Measurements from ENCODE around the gene MT1H.

MT1H gene

DNA sequence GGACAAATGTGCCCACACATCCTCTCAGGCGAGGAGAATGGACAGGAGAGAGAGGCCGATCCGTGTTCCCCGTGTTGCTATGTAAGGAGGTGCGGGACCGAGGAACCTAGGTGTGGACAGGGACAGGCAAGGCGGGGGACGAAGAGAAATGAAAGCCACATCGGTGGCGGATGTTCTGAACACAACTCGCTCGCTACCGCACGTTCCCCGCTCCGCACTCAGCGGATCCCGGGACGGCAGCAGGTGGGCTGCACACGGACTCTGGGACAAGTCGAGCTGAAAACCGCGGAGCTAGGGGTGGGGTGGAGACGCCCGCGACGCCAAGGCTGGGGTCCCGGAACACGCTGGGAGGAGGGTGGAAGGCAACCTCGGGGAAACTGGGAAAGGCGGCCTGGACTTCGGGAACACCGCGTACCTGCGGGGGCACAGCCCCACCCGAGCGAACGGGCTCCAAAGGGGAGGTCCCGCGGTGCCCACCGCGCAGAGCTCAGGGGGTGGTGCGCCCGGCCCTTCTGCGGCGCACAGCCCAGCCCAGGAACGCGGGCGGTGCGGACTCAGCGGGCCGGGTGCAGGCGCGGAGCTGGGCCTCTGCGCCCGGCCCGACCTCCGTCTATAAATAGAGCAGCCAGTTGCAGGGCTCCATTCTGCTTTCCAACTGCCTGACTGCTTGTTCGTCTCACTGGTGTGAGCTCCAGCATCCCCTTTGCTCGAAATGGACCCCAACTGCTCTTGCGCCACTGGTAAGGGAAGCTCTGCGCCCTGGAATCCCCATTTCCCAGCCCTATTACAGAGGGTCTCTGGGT, 44.3 kb upstream of the MT1H start, which contains the start of gene MT1E:
Gene MT1E, plus strand, starts transcription at position 642 of the 803 bp plus-strand sequence. Its CDS starts 71 bp downstream, at position 713.
- no peak within 1 kb of the TSS for H2AK5ac ChIP-seq (ENCODE audit: low read length)
- H2BK5ac ChIP-seq (ENCODE audit: low read length): no peak within 1 kb of the TSS
- no peaks in the 10 kb centered on the region for H3K36me3 ChIP-seq (ENCODE audit: control insufficient read depth, insufficient read depth, low read length)
- H3K27ac ChIP-seq (ENCODE audit: low read depth, low read length): no peak within 1 kb of the TSS
- H3K79me2 ChIP-seq (ENCODE audit: control insufficient read depth, insufficient read depth, low read length): no peaks in the 10 kb centered on the region
- no peaks in the 10 kb centered on the region for H3K79me1 ChIP-seq (ENCODE audit: low read length)
- H4K8ac ChIP-seq (ENCODE audit: low read depth, low read length): no peak within 1 kb of the TSS
- peaks cover 45% of the 10 kb centered on the region for H3K27me3 ChIP-seq (ENCODE audit: insufficient read depth, low read length, poor library complexity)
- H4K5ac ChIP-seq (ENCODE audit: low read length): no peak within 1 kb of the TSS
- H3K18ac ChIP-seq (ENCODE audit: low read length): no peak within 1 kb of the TSS
- H3K4me1 ChIP-seq (ENCODE audit: control insufficient read depth, low read depth, low read length): peaks cover 5% of the 10 kb centered on the region
- no peak within 1 kb of the TSS for H2BK120ac ChIP-seq (ENCODE audit: low read depth, low read length)
- no CpG with 5 or more reads among the region's 62 CpGs for WGBS (ENCODE audit: extremely low coverage, insufficient coverage, low lambda C conversion rate)
- H3K4me3 ChIP-seq (ENCODE audit: low read length): no peak within 1 kb of the TSS
- peak within 1 kb of the TSS; percentile 6 for H3K23ac ChIP-seq (ENCODE audit: low read length)
- no peak within 1 kb of the TSS for H2BK15ac ChIP-seq (replicated peaks; ENCODE audit: low read depth)
- H3K4me2 ChIP-seq (ENCODE audit: low read length): peak within 1 kb of the TSS; percentile 32
- peak within 1 kb of the TSS; percentile 38 for H3K9ac ChIP-seq (ENCODE audit: low read length)
- peak within 1 kb of the TSS; percentile 68 for H3K56ac ChIP-seq (ENCODE audit: low read length)
- peak; percentile 70 for DNase-seq
- H3K4ac ChIP-seq (ENCODE audit: low read depth, low read length): no peak within 1 kb of the TSS

DNA sequence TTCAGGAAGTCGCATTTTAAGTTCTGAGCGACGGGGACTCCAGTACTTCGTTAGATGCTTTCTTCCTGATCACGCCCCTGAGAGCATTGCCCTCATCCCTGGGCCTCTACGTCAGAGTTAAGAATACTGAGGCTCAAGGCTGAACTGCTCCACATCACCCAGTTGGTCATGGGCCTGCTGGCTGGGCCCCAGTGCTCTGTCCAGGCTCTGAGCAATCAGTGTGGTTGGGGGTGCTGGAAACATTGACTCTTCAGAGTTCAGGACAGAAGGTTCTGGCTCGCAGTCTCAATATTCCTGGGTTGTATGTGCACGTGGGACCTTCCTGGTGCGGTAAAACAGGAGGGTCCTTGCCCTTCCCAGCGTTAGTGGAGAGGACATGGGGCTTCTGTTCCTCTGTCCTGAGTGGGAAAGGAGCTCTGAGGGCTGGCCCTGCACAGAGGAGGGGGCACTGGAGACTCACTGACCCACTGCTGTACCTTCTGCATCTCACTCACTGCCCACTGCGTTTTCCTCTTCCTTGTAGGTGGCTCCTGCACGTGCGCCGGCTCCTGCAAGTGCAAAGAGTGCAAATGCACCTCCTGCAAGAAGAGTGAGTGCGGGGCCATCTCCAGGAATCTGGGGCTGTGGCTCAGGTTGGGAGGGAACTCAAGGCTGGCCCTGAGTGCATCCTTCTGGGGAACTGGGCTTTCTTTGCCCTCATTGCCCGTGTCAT, 43.5 kb upstream of the MT1H start:
- Histone ChIP-seq H3K4me2 (ENCODE audit: low read length) (peak overlapping the region; percentile 32), H4K8ac (ENCODE audit: low read depth, low read length) (no peak overlapping the region), H3K56ac (ENCODE audit: low read length) (no peak overlapping the region), H2BK15ac (replicated peaks; ENCODE audit: low read depth) (no peak overlapping the region), H3K79me1 (ENCODE audit: low read length) (no peaks in the 10 kb centered on the region), H3K4me3 (ENCODE audit: low read length) (no peak overlapping the region), H3K36me3 (ENCODE audit: control insufficient read depth, insufficient read depth, low read length) (no peaks in the 10 kb centered on the region), H2BK120ac (ENCODE audit: low read depth, low read length) (no peak overlapping the region), H2BK5ac (ENCODE audit: low read length) (no peak overlapping the region), H3K23ac (ENCODE audit: low read length) (peak overlapping the region; percentile 6), H3K9ac (ENCODE audit: low read length) (no peak overlapping the region), H3K27ac (ENCODE audit: low read depth, low read length) (no peak overlapping the region), H3K79me2 (ENCODE audit: control insufficient read depth, insufficient read depth, low read length) (no peaks in the 10 kb centered on the region), H3K27me3 (ENCODE audit: insufficient read depth, low read length, poor library complexity) (peaks cover 51% of the 10 kb centered on the region), H3K4ac (ENCODE audit: low read depth, low read length) (no peak overlapping the region), H4K5ac (ENCODE audit: low read length) (no peak overlapping the region), H3K18ac (ENCODE audit: low read length) (no peak overlapping the region), H3K4me1 (ENCODE audit: control insufficient read depth, low read depth, low read length) (peaks cover 4% of the 10 kb centered on the region), H2AK5ac (ENCODE audit: low read length) (no peak overlapping the region)
- no CpG with 5 or more reads among the region's 16 CpGs for WGBS (ENCODE audit: extremely low coverage, insufficient coverage, low lambda C conversion rate)
- no peak for DNase-seq

DNA sequence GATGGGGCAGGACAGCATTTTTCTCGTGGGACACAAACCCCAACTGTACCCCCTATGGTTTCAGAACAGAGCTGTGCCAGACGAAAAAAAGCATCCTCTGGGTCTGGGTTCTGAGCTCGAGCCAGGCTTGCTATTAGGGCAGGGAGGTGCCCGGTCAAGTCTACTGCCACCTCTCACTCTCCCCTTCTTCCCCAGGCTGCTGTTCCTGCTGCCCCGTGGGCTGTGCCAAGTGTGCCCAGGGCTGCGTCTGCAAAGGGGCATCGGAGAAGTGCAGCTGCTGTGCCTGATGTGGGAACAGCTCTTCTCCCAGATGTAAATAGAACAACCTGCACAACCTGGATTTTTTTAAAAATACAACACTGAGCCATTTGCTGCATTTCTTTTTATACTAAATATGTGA, 42.9 kb upstream of the MT1H start:
- Histone ChIP-seq H2BK15ac (replicated peaks; ENCODE audit: low read depth) (no peak overlapping the region), H3K4me2 (ENCODE audit: low read length) (no peak overlapping the region), H4K8ac (ENCODE audit: low read depth, low read length) (no peak overlapping the region), H2AK5ac (ENCODE audit: low read length) (no peak overlapping the region), H2BK5ac (ENCODE audit: low read length) (no peak overlapping the region), H3K4me3 (ENCODE audit: low read length) (no peak overlapping the region), H3K9ac (ENCODE audit: low read length) (no peak overlapping the region), H3K4ac (ENCODE audit: low read depth, low read length) (no peak overlapping the region), H3K79me1 (ENCODE audit: low read length) (no peaks in the 10 kb centered on the region), H3K27ac (ENCODE audit: low read depth, low read length) (no peak overlapping the region), H3K18ac (ENCODE audit: low read length) (no peak overlapping the region), H3K23ac (ENCODE audit: low read length) (no peak overlapping the region), H3K79me2 (ENCODE audit: control insufficient read depth, insufficient read depth, low read length) (no peaks in the 10 kb centered on the region), H3K56ac (ENCODE audit: low read length) (no peak overlapping the region), H2BK120ac (ENCODE audit: low read depth, low read length) (no peak overlapping the region), H3K27me3 (ENCODE audit: insufficient read depth, low read length, poor library complexity) (peaks cover 57% of the 10 kb centered on the region), H3K4me1 (ENCODE audit: control insufficient read depth, low read depth, low read length) (peaks cover 3% of the 10 kb centered on the region), H4K5ac (ENCODE audit: low read length) (no peak overlapping the region), H3K36me3 (ENCODE audit: control insufficient read depth, insufficient read depth, low read length) (no peaks in the 10 kb centered on the region)
- WGBS (ENCODE audit: extremely low coverage, insufficient coverage, low lambda C conversion rate): no CpG with 5 or more reads among the region's 7 CpGs
- DNase-seq: no peak

DNA sequence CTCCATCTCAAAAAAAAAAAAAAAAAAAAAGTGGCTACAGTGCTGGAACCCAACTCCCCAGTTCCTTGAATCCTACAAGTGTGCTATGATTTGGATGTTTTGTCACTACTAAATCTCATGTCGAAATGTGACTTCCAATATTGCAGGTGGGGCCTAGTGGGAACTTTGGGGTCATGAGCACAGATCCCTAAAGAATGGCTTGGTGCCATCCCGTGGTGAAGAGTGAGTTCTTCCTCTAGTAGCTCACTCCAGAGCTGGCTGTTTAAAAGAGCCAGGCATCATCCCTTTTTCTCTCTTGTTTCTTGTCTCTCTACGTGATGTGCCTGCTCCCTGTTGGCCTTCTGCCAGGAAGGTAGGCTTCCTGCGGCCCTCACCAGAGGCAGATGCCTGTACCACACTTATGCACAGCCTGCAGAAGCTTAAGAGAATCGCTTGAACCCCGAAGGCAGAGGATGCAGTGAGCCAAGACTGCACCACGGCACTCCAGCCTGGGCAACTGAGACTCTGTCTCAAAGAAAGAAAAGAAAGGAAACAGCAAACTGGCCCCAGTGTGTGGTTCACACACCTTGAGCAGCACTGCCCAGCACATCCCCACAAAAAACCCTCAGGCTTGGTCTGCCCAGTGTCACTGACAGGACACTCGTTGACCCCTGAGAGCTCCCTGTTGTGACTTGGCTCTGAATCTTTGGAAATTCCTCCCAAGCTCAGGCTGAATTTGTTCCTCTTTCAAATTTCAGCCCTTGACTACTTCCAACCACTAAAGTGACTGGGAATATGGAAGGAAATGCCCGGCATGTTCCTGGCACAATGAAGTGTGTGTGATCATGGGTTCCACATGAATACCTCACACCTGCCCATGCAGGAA, 40.9 kb upstream of the MT1H start:
- Histone ChIP-seq H3K4me2 (ENCODE audit: low read length) (no peak overlapping the region), H2BK15ac (replicated peaks; ENCODE audit: low read depth) (no peak overlapping the region), H3K4me1 (ENCODE audit: control insufficient read depth, low read depth, low read length) (no peaks in the 10 kb centered on the region), H2BK120ac (ENCODE audit: low read depth, low read length) (no peak overlapping the region), H3K79me1 (ENCODE audit: low read length) (no peaks in the 10 kb centered on the region), H2AK5ac (ENCODE audit: low read length) (no peak overlapping the region), H3K9ac (ENCODE audit: low read length) (no peak overlapping the region), H4K5ac (ENCODE audit: low read length) (no peak overlapping the region), H3K4ac (ENCODE audit: low read depth, low read length) (no peak overlapping the region), H3K27ac (ENCODE audit: low read depth, low read length) (no peak overlapping the region), H3K18ac (ENCODE audit: low read length) (no peak overlapping the region), H3K36me3 (ENCODE audit: control insufficient read depth, insufficient read depth, low read length) (no peaks in the 10 kb centered on the region), H3K4me3 (ENCODE audit: low read length) (no peak overlapping the region), H2BK5ac (ENCODE audit: low read length) (no peak overlapping the region), H3K79me2 (ENCODE audit: control insufficient read depth, insufficient read depth, low read length) (no peaks in the 10 kb centered on the region), H3K27me3 (ENCODE audit: insufficient read depth, low read length, poor library complexity) (peaks cover 72% of the 10 kb centered on the region), H3K23ac (ENCODE audit: low read length) (no peak overlapping the region), H4K8ac (ENCODE audit: low read depth, low read length) (no peak overlapping the region), H3K56ac (ENCODE audit: low read length) (no peak overlapping the region)
- no peak for DNase-seq
- WGBS (ENCODE audit: extremely low coverage, insufficient coverage, low lambda C conversion rate): no CpG with 5 or more reads among the region's 9 CpGs

DNA sequence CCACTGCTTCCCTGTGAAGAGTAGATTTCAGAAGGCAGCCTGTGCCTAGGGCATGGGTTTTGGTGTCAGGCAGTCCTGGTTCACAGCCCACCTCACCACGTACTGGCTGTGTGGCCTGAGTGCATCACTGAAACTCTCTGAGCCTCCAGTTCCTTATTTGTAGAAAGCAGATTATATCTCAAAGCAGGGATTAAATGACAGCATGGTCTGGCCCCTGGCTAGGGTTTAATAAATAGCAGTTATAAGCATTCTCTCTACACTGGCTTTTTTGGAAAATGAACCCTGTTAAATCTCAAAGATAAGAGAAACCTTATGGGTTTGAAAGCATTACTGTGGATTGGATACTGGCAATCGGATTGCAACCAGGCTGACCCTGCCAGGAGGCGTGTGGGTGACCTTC, 40.1 kb upstream of the MT1H start:
- no peaks in the 10 kb centered on the region for H3K79me1 ChIP-seq (ENCODE audit: low read length)
- DNase-seq: no peak
- no peak overlapping the region for H2AK5ac ChIP-seq (ENCODE audit: low read length)
- H3K4me1 ChIP-seq (ENCODE audit: control insufficient read depth, low read depth, low read length): no peaks in the 10 kb centered on the region
- H3K27ac ChIP-seq (ENCODE audit: low read depth, low read length): no peak overlapping the region
- no CpG with 5 or more reads among the region's 3 CpGs for WGBS (ENCODE audit: extremely low coverage, insufficient coverage, low lambda C conversion rate)
- no peak overlapping the region for H3K56ac ChIP-seq (ENCODE audit: low read length)
- H3K27me3 ChIP-seq (ENCODE audit: insufficient read depth, low read length, poor library complexity): peaks cover 76% of the 10 kb centered on the region
- H3K36me3 ChIP-seq (ENCODE audit: control insufficient read depth, insufficient read depth, low read length): no peaks in the 10 kb centered on the region
- no peak overlapping the region for H2BK15ac ChIP-seq (replicated peaks; ENCODE audit: low read depth)
- H3K79me2 ChIP-seq (ENCODE audit: control insufficient read depth, insufficient read depth, low read length): no peaks in the 10 kb centered on the region
- H4K8ac ChIP-seq (ENCODE audit: low read depth, low read length): no peak overlapping the region
- H3K4ac ChIP-seq (ENCODE audit: low read depth, low read length): no peak overlapping the region
- H2BK120ac ChIP-seq (ENCODE audit: low read depth, low read length): no peak overlapping the region
- H3K4me3 ChIP-seq (ENCODE audit: low read length): no peak overlapping the region
- no peak overlapping the region for H4K5ac ChIP-seq (ENCODE audit: low read length)
- no peak overlapping the region for H3K18ac ChIP-seq (ENCODE audit: low read length)
- no peak overlapping the region for H3K4me2 ChIP-seq (ENCODE audit: low read length)
- no peak overlapping the region for H2BK5ac ChIP-seq (ENCODE audit: low read length)
- H3K23ac ChIP-seq (ENCODE audit: low read length): no peak overlapping the region
- H3K9ac ChIP-seq (ENCODE audit: low read length): no peak overlapping the region
